Activated CD8-positive, alpha-beta memory T cell treated with anti-CD3 and anti-CD28 coated beads, Interleukin-2, amount 50 U/mL, for 48 hours (primary cell): Measurements from ENCODE around the gene MAPK8IP2.
"Not testable (repeated sequence)": the region's sequence is repeated elsewhere in the genome, so short reads cannot be mapped to it uniquely, and the experiment has no call there.

ENCODE experiments used
- DNase-seq: peaks from one replicate; pipeline ENCODE4 v3.0.0-alpha.2; 2020

Gene MAPK8IP2

DNA sequence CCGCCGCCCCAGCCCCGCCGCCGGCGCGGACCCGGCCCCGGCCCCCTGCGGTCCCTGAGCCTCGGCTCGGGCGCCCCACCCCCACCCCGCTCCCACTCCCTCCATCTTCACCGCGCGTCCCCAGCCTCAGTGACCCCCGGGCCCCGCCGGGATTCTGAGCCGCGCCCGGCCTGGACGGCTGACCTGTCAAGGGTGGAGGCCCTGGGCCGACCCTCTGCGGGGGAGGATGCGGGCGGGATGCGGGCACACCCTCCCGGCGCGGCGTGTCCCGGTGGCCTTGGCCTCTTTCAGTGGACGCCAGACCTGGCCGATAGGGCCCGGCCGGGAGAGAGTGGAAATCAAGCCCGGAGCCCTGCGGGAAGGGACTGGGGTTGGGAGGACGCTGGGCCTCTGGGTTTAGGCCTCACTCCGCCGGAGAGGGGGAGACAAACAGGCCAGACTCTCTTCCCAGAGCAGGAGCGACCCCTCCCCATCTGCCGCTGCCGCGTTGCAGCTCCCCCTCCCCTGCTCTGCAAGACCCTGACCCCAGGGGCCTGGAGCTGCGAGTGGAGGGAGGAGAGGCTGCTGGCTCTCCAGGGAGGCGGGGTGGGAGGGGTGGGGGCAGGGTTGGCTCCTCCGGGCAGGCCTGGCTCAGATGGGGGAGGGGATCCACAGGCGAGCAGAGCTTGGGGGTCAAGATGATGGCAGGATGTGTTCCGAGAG is 525 bp downstream of the MAPK8IP2 start:
- no peak for DNase-seq

DNA sequence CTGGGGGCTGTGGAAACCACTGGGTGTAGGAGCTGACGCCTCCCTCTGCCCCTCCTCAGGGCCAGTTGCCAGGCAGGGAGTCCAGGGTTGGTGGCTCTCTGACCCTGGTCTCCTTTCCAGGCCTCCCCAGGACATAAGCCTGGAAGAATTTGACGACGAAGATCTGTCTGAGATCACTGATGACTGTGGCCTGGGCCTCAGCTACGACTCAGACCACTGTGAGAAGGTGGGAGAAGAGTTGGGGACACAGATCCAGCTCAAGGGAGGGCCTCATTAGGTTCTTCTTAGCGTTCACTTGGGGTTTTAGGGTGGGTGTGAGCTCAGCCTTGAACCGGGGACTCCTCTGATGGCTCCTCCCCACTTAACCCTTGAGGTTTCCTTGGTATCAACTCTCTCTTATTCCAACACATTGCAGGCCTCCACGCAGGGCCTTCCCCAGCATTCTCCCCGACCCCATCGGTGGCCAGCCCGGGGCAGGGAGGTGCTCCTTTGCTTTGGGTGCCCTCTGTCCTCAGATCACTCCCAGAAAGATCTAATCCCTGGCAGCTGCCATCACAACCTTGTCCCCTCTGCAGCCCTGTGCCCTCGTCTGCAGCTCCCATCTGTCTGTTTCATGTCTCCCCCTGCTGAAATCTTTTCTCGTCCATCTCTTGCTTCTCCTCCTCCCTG is 1.2 kb downstream of the MAPK8IP2 start:
- no peak for DNase-seq

DNA sequence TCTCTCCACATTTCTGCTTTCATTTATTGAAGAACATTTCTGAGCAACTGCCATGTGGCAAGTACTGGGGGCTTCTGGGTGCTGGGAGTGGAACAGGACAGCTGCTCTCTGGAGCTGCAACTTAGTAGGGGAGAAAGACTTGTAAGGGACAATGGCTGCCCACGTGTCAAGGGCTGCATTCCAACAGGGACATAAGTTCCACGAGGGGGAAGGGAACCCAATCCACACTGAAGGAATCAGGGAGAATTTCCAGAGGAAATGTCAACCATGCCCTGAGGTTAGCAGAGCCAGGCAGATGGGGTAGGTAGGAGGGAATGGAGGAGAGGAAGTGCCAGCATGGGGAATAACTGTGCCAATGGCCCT is 1.7 kb downstream of the MAPK8IP2 start:
- no peak for DNase-seq

DNA sequence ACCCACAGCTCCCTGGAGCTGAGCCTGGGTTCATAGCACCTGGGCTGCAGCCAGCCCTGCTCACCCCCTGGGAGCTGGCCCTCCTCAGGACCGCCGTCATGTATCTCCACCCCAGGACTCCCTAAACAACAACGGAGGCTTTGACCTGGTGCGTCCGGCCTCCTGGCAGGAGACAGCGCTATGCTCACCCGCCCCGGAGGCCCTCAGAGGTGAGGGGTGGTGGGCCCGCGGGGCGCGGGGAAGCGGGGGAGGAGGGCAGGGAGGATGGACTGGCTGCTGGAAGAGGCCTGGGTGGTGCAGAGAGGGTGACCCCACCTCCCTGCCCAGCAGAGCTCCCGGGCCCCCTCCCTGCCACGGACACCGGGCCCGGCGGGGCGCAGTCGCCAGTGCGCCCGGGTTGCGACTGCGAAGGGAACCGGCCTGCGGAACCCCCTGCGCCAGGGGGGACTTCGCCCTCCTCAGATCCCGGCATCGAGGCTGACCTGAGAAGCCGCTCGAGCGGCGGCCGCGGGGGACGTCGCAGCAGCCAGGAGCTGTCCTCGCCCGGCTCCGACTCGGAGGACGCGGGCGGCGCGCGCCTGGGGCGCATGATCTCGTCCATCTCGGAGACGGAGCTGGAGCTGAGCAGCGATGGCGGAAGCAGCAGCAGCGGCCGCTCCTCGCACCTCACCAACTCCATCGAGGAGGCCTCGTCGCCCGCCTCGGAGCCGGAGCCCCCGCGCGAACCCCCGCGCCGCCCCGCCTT is 3.1 kb downstream of the MAPK8IP2 start:
- DNase-seq, result peak; percentile 53

DNA sequence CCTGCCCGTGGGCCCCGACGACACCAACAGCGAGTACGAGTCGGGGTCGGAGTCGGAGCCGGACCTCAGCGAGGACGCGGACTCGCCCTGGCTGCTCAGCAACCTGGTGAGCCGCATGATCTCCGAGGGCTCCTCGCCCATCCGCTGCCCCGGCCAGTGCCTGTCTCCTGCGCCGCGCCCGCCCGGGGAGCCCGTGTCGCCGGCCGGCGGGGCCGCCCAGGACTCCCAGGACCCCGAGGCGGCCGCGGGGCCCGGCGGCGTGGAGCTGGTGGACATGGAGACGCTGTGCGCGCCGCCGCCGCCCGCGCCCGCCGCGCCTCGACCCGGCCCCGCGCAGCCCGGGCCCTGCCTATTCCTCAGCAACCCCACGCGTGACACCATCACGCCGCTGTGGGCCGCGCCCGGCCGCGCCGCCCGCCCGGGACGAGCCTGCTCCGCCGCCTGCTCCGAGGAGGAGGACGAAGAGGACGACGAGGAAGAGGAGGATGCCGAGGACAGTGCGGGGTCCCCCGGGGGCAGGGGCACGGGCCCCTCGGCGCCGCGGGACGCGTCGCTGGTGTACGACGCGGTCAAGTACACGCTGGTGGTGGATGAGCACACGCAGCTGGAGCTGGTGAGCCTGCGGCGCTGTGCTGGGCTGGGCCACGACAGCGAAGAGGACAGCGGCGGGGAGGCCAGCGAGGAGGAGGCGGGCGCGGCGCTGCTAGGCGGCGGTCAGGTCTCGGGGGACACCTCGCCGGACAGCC is 3.8 kb downstream of the MAPK8IP2 start:
- no peak for DNase-seq

DNA sequence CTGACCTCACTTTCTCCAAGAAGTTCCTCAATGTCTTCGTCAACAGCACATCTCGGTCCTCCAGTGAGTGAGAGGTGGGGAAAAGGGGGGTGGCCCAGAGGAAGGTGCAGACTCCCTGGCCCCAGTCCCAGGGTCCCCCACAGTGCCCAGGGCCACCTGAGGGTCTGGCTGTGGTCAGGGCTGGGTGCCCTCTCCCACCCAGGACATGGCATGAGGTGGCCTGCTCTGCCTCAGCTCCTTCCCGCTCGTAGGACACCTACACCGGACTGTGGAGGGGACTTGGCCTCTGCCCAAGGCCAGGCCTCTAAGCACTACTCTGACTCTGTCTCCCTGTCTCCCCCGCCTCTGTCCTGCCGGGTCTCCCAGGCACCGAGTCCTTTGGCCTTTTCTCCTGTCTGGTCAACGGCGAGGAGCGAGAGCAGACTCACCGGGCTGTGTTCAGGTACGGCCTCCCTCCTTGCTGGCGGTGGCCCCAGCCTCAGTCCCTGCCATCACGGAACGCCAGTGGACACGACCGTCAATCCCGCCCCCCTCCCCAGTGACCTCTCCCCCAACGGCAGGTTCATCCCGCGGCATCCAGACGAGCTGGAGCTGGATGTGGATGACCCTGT is 4.5 kb downstream of the MAPK8IP2 start:
- DNase-seq, result no peak

DNA sequence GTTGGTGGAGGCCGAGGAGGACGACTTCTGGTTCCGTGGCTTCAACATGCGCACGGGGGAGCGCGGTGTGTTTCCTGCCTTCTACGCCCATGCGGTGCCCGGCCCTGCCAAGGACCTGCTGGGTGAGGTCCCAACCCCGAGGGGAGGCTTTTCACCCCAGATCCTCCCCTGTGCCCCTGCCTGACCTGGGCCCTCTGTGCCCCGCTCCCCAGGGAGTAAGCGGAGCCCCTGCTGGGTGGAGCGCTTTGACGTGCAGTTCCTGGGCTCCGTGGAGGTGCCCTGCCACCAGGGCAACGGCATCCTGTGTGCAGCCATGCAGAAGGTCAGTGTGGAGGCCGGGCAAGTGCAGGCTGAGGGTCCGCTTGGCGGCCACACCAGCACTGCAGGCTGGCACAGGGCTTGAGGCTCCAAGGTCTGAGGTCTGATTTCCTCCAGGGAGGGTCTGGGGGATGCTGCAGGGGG is 5.1 kb downstream of the MAPK8IP2 start:
- DNase-seq, result no peak

DNA sequence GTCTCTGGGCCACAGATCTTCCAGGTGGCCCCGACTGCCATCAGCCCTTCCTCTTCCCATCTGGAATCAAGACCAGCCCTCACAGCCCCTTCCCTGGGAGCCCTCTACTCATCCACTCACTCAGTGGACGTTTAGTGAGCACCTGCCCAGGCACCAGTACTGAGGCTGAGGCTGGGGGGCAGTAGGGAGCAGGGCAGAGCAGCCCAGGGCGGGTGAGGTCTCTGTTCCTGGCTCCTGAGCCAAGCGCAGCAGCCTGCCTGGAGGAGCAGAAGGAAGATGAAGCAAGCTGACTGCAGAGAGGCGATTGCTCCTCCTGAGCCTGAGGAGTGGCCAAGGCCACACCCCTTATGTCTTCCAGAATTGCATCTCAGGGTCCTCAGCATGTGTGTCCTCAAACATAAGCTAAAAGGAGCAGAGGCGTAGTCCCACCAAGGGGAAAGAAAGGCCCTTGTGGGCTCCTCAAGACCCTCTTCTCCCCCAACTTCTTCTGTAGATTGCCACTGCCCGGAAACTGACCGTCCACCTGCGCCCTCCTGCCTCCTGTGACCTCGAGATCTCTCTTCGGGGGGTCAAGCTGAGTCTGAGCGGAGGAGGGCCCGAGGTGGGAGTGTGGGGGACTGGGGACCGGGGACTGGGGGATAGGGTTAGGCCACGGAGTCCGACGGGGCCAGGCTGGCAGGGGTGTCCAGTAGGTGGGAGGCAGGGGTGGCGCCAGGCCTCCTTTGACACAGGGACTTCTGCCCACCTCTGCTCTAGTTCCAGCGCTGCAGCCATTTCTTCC is 5.8 kb downstream of the MAPK8IP2 start:
- peak; percentile 53 for DNase-seq

DNA sequence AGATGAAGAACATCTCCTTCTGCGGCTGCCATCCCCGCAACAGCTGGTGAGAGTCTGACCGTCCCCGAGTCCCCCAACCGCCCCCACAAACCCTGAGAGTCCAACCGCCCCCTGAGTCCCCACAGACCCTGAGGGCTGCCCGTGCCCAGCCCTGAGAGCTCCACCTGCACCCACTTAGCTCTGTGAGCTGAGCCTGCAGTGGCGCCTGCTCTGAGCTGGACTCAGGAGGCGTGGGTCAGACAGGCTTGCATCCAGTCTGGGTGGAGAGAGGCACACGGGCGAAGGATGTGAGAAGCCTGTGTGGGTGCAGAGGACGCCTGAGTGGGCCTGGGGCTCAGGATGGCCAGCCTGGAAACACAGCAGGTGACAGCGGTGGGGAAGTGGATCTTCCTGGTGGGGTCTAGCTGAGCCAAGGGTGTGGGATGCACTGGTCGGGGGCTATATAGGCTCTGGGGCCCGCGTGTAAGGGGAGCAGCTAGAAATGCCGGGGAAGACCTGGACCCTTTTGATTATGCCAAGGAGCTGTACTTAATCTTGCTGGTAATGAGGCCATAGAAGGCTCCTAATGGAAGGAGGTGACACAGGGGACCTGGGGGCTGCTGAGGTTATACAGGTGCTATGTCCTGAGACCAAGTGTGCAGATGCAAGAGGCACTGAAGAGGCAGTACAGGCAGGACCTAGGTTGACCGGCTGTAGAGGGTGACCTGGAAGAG is 6.5 kb downstream of the MAPK8IP2 start:
- DNase-seq, result no peak

DNA sequence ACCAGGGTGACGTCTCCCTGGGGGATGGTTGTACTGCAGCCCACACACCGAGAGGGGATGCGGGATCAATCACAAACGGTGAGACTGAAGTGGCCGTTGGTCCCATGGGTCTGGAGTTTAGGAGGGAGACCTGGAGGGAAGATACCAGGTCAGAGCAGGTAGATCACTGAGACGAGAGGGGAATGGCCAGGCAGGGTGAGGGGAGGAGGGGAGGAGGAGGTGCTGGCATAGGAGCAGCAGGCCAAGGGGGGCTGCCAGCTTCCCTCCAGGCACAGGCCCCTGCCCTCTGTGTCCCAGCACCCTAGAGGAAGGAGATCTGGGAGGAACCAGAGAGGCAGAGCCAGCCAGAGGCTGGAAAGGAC is 7.0 kb downstream of the MAPK8IP2 start:
- DNase-seq, result no peak

DNA sequence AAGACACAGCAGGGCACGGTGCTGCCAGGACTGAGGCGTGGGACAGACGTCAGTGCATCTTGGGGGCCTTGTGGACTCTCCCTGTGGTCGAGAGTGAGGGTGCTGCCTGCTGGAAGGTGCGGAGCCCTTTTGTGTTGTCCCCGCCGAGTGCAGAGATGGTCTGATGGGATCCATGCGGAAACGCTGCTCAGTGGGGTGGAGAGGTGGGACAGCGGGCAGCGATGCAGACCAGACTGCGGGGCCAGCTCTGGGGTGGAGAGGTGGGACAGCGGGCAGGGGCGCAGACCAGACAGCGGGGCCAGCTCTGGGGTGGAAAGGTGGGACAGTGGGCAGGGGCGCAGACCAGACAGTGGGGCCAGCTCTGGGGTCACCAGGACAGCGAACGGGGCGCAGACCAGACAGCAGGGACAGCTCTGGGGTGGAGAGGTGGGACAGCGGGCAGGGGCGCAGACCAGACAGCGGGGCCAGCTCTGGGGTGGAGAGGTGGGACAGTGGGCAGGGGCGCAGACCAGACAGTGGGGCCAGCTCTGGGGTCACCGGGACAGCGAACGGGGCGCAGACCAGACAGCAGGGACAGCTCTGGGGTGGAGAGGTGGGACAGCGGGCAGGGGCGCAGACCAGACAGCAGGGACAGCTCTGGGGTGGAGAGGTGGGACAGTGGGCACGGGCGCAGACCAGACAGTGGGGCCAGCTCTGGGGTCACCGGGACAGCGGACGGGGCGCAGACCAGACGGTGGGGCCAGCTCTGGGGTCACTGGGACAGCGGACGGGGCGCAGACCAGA is 7.7 kb downstream of the MAPK8IP2 start:
- DNase-seq, result not testable (repeated sequence)

DNA sequence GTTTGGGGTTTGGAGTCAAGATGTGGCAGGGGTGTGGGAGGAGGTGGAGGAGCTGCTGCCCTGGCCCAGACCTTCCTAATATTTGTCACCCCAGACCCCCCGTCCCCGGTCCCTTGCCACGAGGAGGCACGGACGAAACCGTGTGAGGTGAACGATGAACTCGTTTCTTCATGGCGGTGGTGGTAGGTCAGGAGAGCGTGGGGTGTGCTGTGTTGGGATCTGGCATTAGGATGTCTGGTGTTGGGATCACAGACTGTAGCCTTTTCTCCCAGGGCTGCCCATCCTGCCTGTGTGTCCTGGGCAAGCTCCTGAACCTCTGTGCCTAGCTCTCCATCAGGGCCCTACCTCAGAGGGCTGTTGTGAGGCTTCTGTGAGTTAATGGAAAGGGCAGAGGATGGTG is 8.4 kb downstream of the MAPK8IP2 start:
- no peak for DNase-seq

DNA sequence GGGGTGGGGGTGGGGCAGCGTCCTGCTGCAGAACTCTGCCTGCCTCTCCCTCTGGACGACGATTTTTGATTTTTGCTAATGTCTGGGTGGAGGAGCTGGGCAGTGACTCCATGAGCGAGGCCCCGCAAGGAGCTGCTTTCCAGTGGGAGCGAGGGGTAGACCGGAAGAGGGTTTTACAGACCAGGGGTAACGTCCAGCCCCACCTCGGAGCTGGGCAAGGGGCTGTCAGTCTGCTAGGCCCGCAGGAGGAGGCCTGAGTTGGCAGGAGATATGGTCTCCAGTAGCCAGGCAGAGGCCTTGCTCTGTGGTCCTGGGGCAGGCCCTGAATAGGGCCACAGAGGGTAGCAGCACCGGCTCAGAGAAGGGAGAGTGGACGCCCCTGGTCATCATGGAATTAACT is 9.0 kb downstream of the MAPK8IP2 start:
- DNase-seq, result no peak

DNA sequence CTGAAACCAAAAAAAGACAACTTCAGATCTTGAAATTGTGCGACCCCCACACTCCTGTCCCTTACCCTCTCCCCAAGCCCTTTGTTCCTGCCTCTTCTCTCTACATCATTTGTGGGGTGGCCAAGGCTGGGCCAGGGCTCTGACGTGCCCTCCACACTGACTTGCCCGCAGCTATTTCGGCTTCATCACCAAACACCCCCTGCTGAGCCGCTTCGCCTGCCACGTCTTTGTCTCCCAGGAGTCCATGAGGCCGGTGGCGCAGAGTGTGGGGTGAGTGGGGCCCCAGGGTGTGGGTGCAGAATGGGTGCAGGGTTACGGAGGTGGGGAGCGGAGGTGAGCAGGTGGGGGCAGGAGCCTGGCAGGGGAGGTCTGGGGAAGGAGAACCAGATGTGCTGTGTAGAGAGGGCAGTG is 9.5 kb downstream of the MAPK8IP2 start:
- no peak for DNase-seq

DNA sequence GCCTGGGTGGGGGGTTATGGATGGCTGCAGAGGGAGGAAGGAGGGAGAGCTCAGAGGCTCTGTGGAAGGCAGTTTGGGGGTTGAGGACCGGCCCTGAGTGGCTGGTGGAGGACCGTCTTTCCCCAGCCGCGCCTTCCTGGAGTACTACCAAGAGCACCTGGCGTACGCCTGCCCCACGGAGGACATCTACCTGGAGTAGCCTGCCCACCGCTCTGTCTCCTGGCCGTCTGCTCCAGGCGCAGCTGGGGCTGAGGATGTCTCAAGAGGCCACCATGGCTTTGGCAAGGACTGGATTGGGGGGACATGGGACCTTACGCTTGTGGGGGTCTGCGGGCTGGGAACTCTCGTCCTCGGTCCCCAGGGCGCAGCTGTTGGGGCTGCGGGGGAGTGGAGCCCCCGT is 10.0 kb downstream of the MAPK8IP2 start:
- no peak for DNase-seq

DNA sequence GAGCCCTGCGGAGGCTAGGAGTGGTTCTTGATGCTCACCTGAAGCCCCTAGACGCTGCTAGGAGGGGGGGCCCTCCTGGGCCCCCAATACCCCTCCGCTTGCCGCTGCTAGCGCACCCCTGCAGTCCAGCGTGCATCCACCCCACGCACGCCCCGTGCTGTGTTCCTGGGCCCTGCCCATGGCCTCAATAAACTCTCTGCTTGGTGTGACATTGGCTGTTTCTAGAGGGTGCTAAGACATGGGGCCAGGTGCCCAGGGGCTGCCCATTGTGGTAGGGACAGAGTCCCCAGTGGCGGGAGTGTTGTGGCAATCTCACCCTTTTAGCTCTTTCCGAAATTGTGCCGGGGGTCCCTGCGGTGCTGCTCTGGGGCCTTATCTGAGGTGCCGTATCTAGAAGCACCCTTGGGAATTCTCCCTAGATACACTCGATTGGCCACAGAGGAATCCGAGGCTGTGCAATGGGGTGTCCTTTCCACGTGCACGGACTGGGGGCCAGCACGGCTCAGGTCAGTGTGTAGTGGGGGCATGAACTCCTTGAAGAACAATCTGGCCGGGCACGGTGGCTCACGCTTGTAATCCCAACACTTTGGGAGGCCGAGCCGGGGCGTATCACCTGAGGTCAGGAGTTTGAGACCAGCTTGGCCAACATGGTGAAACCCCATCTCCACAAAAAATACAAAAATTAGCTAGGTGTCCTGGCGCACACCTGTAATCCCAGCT is 10.9 kb downstream of the MAPK8IP2 start:
- no peak for DNase-seq

DNA sequence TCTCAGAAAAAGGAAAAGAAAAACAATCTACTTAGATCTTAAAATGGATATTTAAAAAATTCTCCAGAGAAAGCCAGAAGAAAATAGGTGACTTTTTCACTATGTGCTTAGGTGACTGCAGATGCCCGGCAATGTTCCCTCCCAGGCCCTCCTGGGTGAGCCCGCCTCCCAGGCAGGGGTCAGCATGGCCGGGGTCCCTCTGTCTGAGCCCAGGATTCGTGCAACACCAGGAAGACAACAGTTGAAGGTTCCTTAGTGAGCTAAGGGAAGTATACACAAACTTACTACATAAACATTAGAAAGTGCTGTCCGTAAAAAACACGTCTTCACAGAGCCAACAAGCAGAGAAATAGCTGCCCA is 11.6 kb downstream of the MAPK8IP2 start:
- no peak for DNase-seq

DNA sequence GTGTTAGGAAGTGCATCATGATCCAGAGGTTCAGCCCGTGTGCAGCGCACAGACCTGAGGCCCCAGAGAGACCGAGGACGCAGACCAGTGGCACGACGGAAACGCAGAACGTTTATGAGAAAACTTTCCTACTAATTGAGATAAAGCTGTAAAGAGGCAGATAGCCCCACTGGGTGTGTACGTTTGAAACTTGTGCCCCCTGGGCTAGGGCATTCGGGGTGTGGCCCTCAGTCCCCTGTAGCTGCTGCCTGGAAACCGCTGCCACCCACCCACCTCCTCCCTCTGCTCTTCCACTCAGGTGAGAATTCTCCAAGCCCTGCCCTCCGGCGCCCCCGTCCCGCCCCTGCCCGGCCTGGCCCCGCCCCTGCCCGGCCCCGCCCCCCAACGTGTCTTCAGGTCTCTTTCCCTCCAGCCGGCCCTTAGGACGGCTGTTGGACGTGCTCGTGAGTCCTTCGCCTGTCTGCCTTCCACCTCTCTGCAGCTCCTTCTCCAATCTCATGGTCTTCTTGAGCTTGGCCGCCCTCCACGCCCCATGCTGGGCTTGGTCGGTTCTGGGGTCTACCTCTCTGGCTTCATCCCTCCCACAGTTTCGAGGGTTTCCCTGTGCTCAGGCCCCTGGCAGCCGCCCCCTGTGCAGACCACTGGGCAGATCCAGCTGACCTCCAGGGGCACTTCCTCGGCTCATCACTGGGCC is 12.1 kb downstream of the MAPK8IP2 start:
- peak; percentile 73 for DNase-seq

DNA sequence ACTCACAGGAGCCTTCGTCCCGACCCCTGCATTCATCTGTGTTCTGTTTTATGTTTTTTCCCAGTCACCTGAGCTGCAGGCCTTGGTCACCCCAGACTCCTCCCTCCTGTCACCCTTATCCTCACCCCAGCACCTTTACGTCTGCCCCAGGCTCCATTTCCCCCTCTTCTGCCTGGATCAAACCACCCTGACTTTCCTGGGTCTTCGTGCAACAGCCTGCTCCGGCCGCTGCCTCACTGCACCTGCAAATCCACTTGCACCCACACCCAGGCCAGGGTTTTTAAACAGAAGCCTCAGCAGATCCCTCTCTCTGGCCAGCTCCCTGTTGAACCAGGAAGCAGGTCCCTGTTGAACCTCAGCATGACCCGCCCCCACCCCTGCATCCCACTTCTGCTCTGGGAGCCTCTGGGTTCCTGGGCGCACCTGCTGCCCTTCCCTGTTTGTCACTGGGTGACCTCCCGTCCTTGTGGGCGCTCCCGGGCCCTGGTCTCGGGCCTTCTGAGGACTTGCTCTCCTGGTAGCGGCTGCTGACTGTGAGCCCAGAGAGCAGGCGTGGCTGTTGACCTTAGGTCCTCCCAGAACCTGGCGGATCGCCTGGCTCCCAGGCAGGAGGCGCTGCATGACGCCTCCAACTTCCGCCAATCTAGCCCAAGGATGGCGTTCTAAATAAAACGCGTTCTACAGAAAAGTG is 12.8 kb downstream of the MAPK8IP2 start:
- DNase-seq, result no peak
